OCI-LY3 (cell line): ENCODE results near the gene IGFBP3.

ENCODE experiments used
- EZH2phosphoT487 ChIP-seq: fragments of 200-600 bp; shearing (Covaris generic); IDR thresholded peaks from 2 replicates; pipeline ENCODE4 v1.6.1; 2018; ENCODE audit warnings: antibody characterized with exemption, mixed run types, low read depth
- TF ChIP-seq, protein P1 (sequence below): fragments of 200-600, 300-600 bp; sonication (generic); IDR thresholded peaks from 2 replicates; pipeline ENCODE4 v1.5.1; 2014; ENCODE audit warnings: antibody characterized with exemption, low read length, low read depth

DNA sequence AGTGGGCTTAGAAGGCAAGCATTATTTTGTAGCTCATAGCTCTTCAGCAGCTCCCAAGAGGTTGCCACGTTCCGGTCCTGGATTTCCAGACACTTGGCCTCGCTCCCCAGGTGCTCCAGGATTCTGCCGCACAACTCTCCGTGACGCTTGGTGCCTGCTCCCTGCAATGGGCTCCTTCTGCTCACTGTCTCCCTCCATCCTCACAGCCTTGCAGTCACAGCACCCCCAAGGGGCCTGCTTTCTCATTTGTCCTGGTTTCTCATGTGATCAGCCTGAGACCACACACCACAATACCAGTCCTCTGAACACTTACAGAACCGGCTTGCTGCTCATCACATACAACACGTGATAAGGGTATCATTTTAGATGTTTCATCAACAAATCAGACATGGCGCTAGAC lies 9.8 kb downstream of the IGFBP3 start:
- TF ChIP-seq, protein P1, sequence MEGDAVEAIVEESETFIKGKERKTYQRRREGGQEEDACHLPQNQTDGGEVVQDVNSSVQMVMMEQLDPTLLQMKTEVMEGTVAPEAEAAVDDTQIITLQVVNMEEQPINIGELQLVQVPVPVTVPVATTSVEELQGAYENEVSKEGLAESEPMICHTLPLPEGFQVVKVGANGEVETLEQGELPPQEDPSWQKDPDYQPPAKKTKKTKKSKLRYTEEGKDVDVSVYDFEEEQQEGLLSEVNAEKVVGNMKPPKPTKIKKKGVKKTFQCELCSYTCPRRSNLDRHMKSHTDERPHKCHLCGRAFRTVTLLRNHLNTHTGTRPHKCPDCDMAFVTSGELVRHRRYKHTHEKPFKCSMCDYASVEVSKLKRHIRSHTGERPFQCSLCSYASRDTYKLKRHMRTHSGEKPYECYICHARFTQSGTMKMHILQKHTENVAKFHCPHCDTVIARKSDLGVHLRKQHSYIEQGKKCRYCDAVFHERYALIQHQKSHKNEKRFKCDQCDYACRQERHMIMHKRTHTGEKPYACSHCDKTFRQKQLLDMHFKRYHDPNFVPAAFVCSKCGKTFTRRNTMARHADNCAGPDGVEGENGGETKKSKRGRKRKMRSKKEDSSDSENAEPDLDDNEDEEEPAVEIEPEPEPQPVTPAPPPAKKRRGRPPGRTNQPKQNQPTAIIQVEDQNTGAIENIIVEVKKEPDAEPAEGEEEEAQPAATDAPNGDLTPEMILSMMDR = no peak
- TF ChIP-seq EZH2phosphoT487 = no peak
